ENCODE data around the gene CCPG1.

CCPG1 gene

DNA sequence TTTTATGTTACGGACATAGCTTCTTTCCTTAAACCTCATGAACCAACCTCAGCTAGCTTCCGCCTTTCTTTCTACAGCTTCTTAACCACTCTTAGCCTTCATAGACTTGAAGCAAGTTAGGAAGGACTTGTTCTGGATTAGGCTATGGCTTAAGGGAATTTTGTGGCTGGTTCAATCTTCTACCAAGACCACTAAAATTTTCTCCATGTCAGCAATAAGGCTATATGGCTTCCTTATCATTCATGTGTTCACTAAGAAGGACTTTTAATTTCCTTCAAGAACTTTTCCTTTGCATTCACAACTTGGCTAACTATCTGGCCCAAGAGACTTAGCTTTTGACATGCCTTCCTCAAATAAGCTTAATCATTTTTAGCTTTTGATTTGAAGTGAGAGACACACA, 24.5 kb downstream of the CCPG1 start:
- no peak for DNase-seq

- DNase-seq: no peak
Measured at GRCh38 chr15:55381595-55381994, 26.6 kb downstream of the CCPG1 start.

GRCh38 chr15:55379095-55379494, 29.1 kb downstream of the CCPG1 start:
- no peak for DNase-seq

DNA sequence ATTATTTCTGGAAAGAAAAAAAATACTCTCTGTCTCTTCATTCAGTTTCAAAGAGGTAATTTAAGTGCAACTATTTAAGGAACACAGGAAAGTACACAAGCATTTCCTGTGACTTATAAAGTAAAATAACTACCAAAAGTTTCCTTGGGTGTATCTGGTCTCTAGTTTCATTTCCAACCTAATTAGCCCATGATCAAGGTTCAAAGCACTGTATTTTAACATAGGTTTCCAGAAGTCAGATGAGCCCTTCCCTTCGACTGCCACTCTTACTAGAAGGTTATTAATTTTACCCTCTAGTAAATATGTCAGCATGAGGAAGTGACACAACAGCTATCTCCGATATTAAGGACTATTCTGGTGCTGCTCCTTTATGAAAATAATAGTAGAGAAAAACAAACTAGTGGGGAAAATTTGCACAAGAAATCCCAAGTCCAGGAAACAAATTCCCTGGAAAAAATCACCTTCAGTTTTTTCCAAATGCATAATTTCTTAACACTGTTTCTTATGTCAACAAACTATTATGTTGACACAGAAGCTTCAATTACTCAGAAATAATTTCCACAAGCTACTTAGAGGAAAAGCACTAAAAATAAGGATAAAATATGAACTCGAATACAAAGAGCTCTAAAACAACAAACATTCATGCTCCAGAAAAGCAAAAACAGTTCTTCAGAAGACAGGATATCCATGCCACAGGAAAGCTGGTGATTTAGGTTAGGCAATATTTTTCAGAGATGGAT, 35.3 kb downstream of the CCPG1 start:
- DNase-seq: no peak

GRCh38 chr15:55366981-55367380, 41.2 kb downstream of the CCPG1 start:
- no peak for DNase-seq

GRCh38 chr15:55362641-55363040, 45.5 kb downstream of the CCPG1 start:
- DNase-seq: no peak

DNA sequence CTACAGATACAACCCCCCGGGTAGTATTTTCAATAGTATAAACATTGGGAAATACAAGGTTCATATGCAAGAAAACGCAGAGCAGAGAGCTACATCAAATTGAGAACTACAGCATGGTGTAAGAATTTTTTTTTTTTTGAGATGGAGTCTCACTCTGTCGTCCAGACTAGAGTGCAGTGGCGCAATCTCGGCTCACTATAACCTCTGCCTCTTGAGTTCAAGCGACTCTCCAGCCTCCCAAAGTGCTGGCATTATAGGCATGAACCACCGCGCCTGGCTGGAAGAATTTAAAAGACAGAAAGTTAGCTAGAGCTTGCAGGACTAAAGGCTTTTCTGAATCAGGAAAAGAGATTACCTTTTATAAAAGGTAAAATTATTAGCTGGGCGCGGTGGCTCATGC, 47.1 kb downstream of the CCPG1 start:
- no peak for DNase-seq

DNA sequence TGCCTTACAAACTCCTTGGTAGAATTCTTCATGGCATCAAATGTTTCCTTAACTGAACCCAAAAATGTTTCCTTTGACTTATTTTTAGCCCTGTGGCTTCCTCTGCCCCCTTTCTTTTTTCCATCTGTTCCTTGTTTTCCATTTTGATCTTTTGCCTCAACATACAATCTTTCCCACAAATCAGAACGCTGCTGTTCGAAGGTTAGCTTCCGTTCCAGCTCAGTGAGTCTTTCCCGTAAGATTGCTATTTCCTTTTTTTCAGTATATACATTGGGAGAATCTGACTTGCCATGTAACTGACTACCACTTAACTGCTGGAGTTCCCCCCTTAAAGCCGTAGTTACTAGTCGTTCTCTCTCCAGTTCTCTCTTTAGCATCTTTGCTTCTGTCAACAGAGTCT, 47.9 kb downstream of the CCPG1 start:
- no peak for DNase-seq

DNA sequence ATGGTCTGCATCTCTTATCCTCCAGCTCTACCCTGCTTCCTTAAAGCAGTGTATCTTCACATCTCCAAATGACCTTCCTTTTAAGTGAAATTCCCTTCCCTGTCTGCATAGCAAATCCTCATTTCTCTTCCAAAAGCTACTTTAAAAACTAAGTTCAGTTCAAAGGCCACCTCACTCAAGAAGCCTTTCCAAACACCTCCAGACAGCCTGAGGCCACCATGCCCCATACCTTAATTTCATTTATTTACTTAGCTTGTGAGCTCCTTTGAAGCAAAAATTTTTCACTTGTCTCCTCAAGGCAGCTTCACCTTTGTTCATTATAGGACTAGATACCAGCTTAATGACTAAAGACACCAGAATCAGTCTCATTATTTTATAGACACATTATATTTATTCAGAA, 49.7 kb downstream of the CCPG1 start:
- DNase-seq: no peak

DNA sequence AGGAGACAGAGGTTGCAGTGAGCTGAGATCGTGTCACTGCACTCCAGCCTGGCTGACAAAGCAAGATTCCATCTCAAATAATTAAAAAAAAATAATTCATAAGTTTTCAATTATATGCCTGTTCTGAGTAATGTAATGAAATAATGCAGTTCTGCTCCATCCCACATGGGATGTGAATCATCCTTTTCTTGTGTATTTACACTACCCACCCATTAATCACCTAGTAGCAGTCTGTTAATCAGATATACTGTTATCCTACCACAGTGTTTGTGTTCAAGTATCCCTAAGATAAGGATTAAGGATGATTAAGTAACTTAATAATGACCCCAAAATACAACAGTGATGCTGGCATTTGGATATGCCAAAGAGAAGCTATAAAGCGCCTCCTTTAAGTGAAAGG, 50.4 kb downstream of the CCPG1 start:
- DNase-seq: peak in 1 of 2 experiments; percentile 20

GRCh38 chr15:55356985-55357585, 51.1 kb downstream of the CCPG1 start:
- no peak for DNase-seq

DNA sequence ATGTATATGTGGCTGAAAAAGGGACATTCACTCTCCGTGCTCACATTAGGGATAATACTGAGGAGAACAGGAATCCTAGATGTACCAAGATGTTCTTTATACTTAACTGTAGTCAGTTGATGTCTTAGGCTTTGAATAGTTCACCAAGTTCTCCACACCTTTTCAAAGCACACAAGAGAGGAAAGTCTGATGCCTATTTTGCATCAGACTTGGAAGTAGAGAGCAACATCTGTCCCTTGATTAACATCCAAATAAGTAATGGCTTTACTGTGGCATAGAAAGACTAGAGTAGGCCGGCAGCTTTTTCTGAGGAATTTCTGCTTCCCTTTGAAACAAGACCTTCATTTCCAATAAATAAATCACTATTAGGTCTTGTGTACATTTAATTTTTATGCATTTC, 55.1 kb downstream of the CCPG1 start:
- peak in 1 of 2 experiments; percentile 8 for DNase-seq

GRCh38 chr15:55349282-55349681, 58.9 kb downstream of the CCPG1 start:
- DNase-seq: no peak

DNA sequence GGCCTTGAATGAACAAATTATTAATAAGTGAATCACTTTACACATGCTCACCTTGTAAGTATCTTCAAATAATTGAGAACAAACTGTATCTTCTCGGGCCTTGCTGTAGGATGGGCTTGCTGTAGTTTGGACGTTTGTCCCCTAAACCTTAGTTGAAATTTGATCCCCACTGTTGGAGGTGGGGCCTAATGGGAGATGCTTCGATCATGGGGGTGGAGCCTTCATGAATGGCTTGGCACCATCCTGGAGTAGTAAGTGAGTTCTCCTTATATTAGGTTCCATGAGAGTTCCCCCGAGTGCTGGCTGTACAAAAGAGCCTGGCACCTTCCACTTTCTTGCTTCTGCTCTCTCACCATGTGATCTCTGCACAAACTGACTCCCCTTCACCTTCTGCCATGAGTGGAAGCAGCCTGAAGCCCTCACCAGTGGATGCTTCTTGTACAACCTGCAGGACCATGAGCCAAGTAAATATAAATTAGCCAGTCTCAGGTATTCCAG, 59.8 kb downstream of the CCPG1 start:
- DNase-seq: no peak

GRCh38 chr15:55344206-55344605, 64.0 kb downstream of the CCPG1 start:
- DNase-seq: no peak

GRCh38 chr15:55343168-55343567, 65.0 kb downstream of the CCPG1 start:
- no peak for DNase-seq

DNA sequence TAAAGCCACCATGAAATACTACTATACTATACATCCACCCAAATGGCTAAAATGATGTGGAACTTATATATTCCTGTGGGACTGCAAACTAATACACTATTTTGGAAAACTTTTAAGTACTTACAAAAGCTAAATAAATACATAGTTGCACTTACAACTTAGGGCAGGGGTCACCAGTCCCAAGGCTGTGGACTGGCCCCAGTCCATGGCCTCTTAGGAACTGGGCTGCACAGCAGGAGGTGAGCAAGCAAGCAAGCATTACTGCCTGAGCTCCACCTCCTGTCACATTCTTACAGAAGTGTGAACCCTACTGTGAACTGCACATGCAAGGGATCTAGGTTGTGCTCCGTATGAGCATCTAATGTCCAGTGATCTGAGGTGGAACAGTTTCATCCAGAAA, 71.0 kb downstream of the CCPG1 start:
- no peak for DNase-seq

- no peak for DNase-seq
Measured at GRCh38 chr15:55334997-55335396, 73.2 kb downstream of the CCPG1 start.

DNA sequence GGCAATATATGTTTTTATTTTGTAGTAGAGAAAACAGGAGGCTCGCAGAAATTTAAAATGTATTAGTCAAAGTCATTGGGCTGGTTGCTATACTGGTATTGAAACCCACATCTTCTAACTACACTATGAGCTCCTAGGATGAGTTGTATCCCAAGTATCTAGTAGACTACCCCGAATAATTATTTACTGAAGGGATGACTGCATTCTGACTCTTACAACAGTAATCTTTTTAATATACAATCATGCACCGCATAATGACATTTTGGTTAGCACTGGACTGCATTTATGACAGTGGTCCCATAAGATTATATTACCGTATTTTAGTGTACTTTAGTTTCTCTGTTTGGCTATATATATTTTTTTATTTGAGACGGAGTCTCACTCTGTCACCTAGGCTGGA, 73.8 kb downstream of the CCPG1 start:
- no peak for DNase-seq

DNA sequence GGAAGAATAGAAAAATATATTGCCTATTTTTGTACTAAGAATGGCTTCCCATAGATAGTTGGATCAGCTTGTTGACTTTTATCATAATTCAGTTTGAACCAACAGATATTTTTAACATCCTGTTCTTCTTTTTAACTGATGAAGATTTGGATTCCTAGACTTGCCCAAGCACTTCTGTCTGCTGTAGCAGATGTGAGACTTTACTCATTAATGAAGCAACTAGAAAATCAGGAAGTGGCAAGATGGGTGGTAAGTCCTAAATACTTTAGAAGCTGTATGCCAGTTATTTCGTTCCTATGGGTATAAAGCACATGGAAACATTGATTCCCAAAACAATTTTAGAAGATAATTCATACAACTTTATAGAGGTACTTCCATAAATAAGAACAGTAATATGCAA, 80.8 kb downstream of the CCPG1 start:
- DNase-seq: no peak

- no peak for DNase-seq
Measured at GRCh38 chr15:55322467-55322866, 85.7 kb downstream of the CCPG1 start.

GRCh38 chr15:55320963-55321362, 87.2 kb downstream of the CCPG1 start:
- no peak for DNase-seq

GRCh38 chr15:55320238-55320550, 88.0 kb downstream of the CCPG1 start:
- no peak for DNase-seq

DNA sequence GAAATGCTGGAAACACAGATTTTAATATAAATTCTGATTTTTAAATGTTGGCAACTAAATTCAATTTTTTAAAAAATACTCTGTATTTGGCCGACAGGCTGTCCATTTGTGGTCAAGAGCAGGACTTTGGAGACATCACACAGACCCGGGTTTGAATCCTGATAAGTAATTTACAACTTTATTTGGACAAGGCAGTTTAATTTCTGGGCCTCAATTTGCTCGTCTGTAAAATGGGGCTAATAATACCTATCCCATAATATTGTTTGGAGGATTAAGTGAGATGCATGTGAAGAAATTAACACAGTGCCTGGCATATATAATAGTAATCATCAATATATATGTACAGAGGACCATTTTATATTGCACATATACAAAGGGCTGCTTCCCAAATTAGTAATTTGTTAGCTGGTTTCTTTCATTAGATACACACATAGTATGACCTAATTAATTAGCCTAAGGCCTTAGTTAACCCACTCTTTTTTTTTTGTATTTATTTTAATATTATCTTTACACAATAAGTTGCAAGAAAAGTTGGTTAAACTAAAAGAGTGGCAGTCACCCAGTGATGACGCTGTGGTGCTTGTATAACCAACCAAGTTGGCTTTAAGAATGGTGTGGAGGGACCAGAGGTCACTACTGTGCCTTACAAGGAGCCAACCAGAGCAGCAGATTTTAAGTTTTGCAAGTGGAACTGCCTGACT, 88.5 kb downstream of the CCPG1 start:
- no peak for DNase-seq
